ENCODE measurements around the gene SYTL3.
"Not testable (repeated sequence)": the region's sequence is repeated elsewhere in the genome, so short reads cannot be mapped to it uniquely, and the experiment has no call there.

The SYTL3 gene

GRCh38 chr6:158607411-158608170 is 42.3 kb upstream of the SYTL3 start:
- in situ Hi-C loops (cut with MboI; ENCODE audit: low sequenced_read_pairs, unreplicated experiment), result loop anchor here (10.0 kb wide), 1 partner anchor 383 kb away; no protein-coding TSS in a partner anchor
- no peak for DNase-seq (ENCODE audit: low spot score)
- no peak for TF ChIP-seq CTCF (IDR thresholded peaks at IDR 0.05; ENCODE audit: borderline replicate concordance, control extremely low read depth, extremely low read depth, insufficient read depth, missing control alignments)

GRCh38 chr6:158608221-158608620 is 41.6 kb upstream of the SYTL3 start:
- no peak for DNase-seq (ENCODE audit: low spot score)
- in situ Hi-C loops (cut with MboI; ENCODE audit: low sequenced_read_pairs, unreplicated experiment), result loop anchor here (10.0 kb wide), 1 partner anchor 383 kb away; no protein-coding TSS in a partner anchor
- TF ChIP-seq CTCF (IDR thresholded peaks at IDR 0.05; ENCODE audit: borderline replicate concordance, control extremely low read depth, extremely low read depth, insufficient read depth, missing control alignments), result no peak

GRCh38 chr6:158609455-158610155 is 40.2 kb upstream of the SYTL3 start:
- TF ChIP-seq CTCF (IDR thresholded peaks at IDR 0.05; ENCODE audit: borderline replicate concordance, control extremely low read depth, extremely low read depth, insufficient read depth, missing control alignments), result no peak
- DNase-seq (ENCODE audit: low spot score), result no peak
- in situ Hi-C loops (cut with MboI; ENCODE audit: low sequenced_read_pairs, unreplicated experiment), result loop anchor here (10.0 kb wide), 1 partner anchor 385 kb away; no protein-coding TSS in a partner anchor

- TF ChIP-seq CTCF (IDR thresholded peaks at IDR 0.05; ENCODE audit: borderline replicate concordance, control extremely low read depth, extremely low read depth, insufficient read depth, missing control alignments), result no peak
- DNase-seq (ENCODE audit: low spot score), result no peak
- in situ Hi-C loops (cut with MboI; ENCODE audit: low sequenced_read_pairs, unreplicated experiment), result no loop called here
These were observed 39.4 kb upstream of the SYTL3 start for GRCh38 chr6:158610319-158610968.

- no peak for DNase-seq (ENCODE audit: low spot score)
- in situ Hi-C loops (cut with MboI; ENCODE audit: low sequenced_read_pairs, unreplicated experiment), result no loop called here
- no peak for TF ChIP-seq CTCF (IDR thresholded peaks at IDR 0.05; ENCODE audit: borderline replicate concordance, control extremely low read depth, extremely low read depth, insufficient read depth, missing control alignments)
These were observed 38.8 kb upstream of the SYTL3 start for GRCh38 chr6:158611039-158611438.

GRCh38 chr6:158611541-158612370 is 38.1 kb upstream of the SYTL3 start:
- in situ Hi-C loops (cut with MboI; ENCODE audit: low sequenced_read_pairs, unreplicated experiment), result no loop called here
- TF ChIP-seq CTCF (IDR thresholded peaks at IDR 0.05; ENCODE audit: borderline replicate concordance, control extremely low read depth, extremely low read depth, insufficient read depth, missing control alignments), result no peak
- no peak for DNase-seq (ENCODE audit: low spot score)

GRCh38 chr6:158614606-158615005 is 35.2 kb upstream of the SYTL3 start:
- DNase-seq (ENCODE audit: low spot score); in situ Hi-C loops (cut with MboI; ENCODE audit: low sequenced_read_pairs, unreplicated experiment): not testable (repeated sequence)

GRCh38 chr6:158618289-158618688 is 31.6 kb upstream of the SYTL3 start:
- in situ Hi-C loops (cut with MboI; ENCODE audit: low sequenced_read_pairs, unreplicated experiment), result not testable (repeated sequence)

More at GRCh38 chr6:158618289-158618688, 31.6 kb upstream of the SYTL3 start:
- DNase-seq (ENCODE audit: low spot score), result not testable (repeated sequence)

Measured in GM13976 (cell line).